Neural cell (in vitro differentiated cells): ENCODE data around the gene CHTF18. TPM values are rescaled to one million over a fixed set of nuclear protein-coding genes. Genes with fewer than 3 reads are reported as not detected.

Experiments
- H2AFZ ChIP-seq: fragments of 200-600, 300-800 bp; sonication (generic), shearing (Covaris generic); 2 replicates; pipeline ENCODE4 v1.6.0; 2014; ENCODE audit warnings: low read depth, mild to moderate bottlenecking, antibody characterized with exemption, low read length, moderate library complexity
- H3F3A ChIP-seq: fragments of 200-600 bp; shearing (Covaris generic); 2 replicates; pipeline ENCODE4 v1.6.1; 2016; ENCODE audit warnings: mild to moderate bottlenecking, moderate library complexity, mixed read lengths, antibody characterized with exemption, low read length; ENCODE audit not compliant: insufficient read depth, poor library complexity, severe bottlenecking
- H3K27ac ChIP-seq: fragments of 200-600, 300-800 bp; sonication (generic), shearing (Covaris generic); 2 replicates; pipeline ENCODE4 v1.5.1; 2014; ENCODE audit warnings: mild to moderate bottlenecking, low read length, moderate library complexity
- H3K27me3 ChIP-seq: fragments of 300-800, 200-600 bp; sonication (generic), shearing (Covaris generic); 2 replicates; pipeline ENCODE4 v1.6.0; 2014; ENCODE audit warnings: mild to moderate bottlenecking, low read depth, low read length, moderate library complexity; ENCODE audit not compliant: insufficient read depth
- H3K36me3 ChIP-seq: fragments of 300-800, 200-600 bp; sonication (generic), shearing (Covaris generic); 2 replicates; pipeline ENCODE4 v1.5.1; 2014; ENCODE audit warnings: mild to moderate bottlenecking, antibody characterized with exemption, low read length, moderate library complexity; ENCODE audit not compliant: insufficient read depth
- H3K4me2 ChIP-seq: fragments of 300-800, 200-600 bp; sonication (generic), shearing (Covaris generic); 2 replicates; pipeline ENCODE4 v1.6.0; 2014; ENCODE audit warnings: mild to moderate bottlenecking, low read length
- H3K4me3 ChIP-seq: fragments of 300-800, 200-600 bp; sonication (generic), shearing (Covaris generic); 2 replicates; pipeline ENCODE4 v1.5.1; 2014; ENCODE audit warnings: mild to moderate bottlenecking, low read length, moderate library complexity
- H3K79me2 ChIP-seq: fragments of 200-600 bp; shearing (Covaris generic); replicated peaks from 2 replicates; pipeline ENCODE4 v1.6.0; 2014; ENCODE audit warnings: mild to moderate bottlenecking, low read length, moderate library complexity; ENCODE audit not compliant: insufficient read depth
- H3K9ac ChIP-seq: fragments of 300-800, 200-600 bp; sonication (generic), shearing (Covaris generic); 2 replicates; pipeline ENCODE4 v1.6.1; 2016; ENCODE audit warnings: mild to moderate bottlenecking, low read length, mixed read lengths
- H3K9me2 ChIP-seq: fragments of 200-600 bp; shearing (Covaris generic); 2 replicates; pipeline ENCODE4 v1.6.1; 2016; ENCODE audit warnings: mild to moderate bottlenecking, low read length, mixed read lengths; ENCODE audit not compliant: insufficient read depth
- H3K9me3 ChIP-seq: fragments of 200-600, 300-800 bp; sonication (generic), shearing (Covaris generic); 2 replicates; pipeline ENCODE4 v1.6.1; 2016; ENCODE audit warnings: mild to moderate bottlenecking, mixed run types, low read length, moderate library complexity, mixed read lengths
- H4K20me1 ChIP-seq: fragments of 200-600 bp; shearing (Covaris generic); 2 replicates; pipeline ENCODE4 v1.6.1; 2016; ENCODE audit warnings: mild to moderate bottlenecking, mixed run types; ENCODE audit not compliant: insufficient read depth
- EP300 ChIP-seq: fragments of 450-650 bp; conservative IDR thresholded peaks from 2 replicates; pipeline ENCODE4 v1.6.1; 2014; ENCODE audit warnings: antibody characterized with exemption, mild to moderate bottlenecking, moderate library complexity; ENCODE audit not compliant: poor library complexity, severe bottlenecking
- EZH2 ChIP-seq: fragments of 200-600, 300-800 bp; shearing (Covaris generic), sonication (generic); IDR thresholded peaks from 2 replicates; pipeline ENCODE4 v1.6.1; 2014; ENCODE audit warnings: antibody characterized with exemption, low read length, borderline replicate concordance, mild to moderate bottlenecking; ENCODE audit not compliant: insufficient read depth, poor library complexity, severe bottlenecking
- MXI1 ChIP-seq: fragments of 450-650 bp; conservative IDR thresholded peaks from 2 replicates; pipeline ENCODE4 v1.6.1; 2014; ENCODE audit warnings: antibody characterized with exemption, mild to moderate bottlenecking; ENCODE audit not compliant: poor library complexity, severe bottlenecking
- POLR2AphosphoS5 ChIP-seq: IDR thresholded peaks from 2 replicates; pipeline ENCODE4 v1.6.1; 2012
- RAD21 ChIP-seq: fragments of 450-650 bp; conservative IDR thresholded peaks from 2 replicates; pipeline ENCODE4 v1.6.1; 2014; ENCODE audit warnings: antibody characterized with exemption, mild to moderate bottlenecking, moderate library complexity
- SMC3 ChIP-seq: fragments of 450-650 bp; conservative IDR thresholded peaks from 2 replicates; pipeline ENCODE4 v1.6.1; 2014; ENCODE audit warnings: antibody characterized with exemption, mild to moderate bottlenecking, moderate library complexity; ENCODE audit not compliant: poor library complexity
- TAF1 ChIP-seq: IDR thresholded peaks from 2 replicates; pipeline ENCODE4 v1.6.1; 2012; ENCODE audit warnings: low read depth
- polyA plus RNA-seq: library from polyadenylated mRNA; depleted of rRNA; stranded (reverse); fragments of >200 nt; gene quantifications from 2 replicates; pipeline ENCODE4 v1.2.3, GENCODE V29; 2014
- TF ChIP-seq, protein P1 (sequence below): IDR thresholded peaks from 2 replicates; pipeline ENCODE4 v1.6.1; 2012; ENCODE audit warnings: borderline replicate concordance
- TF ChIP-seq, protein P2 (sequence below): fragments of 450-650 bp; IDR thresholded peaks from 2 replicates; pipeline ENCODE4 v1.5.1; 2014; ENCODE audit warnings: antibody characterized with exemption, mild to moderate bottlenecking, moderate library complexity; ENCODE audit not compliant: poor library complexity, severe bottlenecking

Gene CHTF18
- polyA plus RNA-seq, 1 donor from 2014 or later = 31.2 TPM

DNA sequence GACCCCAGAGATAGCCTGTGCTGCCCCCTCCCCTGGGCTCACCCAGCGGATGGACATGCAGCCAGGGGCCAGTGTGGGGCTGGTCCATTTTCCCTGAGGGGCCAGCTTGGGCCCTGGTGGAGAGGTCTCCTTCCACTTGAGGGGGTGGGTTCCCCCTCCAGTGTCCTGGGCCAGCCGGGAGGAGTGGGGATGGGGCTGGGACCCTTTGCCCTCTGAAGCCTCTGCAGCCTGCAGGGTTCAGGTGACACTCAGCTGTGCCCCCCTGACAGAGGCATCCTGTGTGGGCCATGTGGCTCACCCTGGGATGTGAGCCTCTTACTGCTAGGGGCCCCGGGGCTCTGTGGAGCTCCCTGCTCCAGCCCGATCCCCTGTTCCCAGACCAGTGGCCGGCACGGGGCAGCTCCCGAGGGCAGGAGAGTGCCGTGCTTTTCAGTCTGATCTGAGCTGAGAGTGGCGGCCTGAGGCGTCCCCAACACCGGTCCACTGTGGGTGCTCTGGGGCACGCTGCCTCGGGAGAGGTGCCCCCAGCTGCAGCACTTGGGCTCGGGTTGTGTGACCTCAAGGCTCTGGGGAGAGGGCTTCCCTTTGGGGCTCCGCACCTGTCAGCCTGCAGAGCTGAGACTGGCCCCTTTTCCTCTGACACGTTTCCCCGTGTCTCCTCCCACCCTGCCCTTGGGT, 12.6 kb downstream of the CHTF18 start:
- no peak overlapping the region for H3K4me3 ChIP-seq
- no peaks in the 10 kb centered on the region for H3K9me3 ChIP-seq
- H2AFZ ChIP-seq = no peak overlapping the region
- H3K27me3 ChIP-seq = peaks cover 15% of the 10 kb centered on the region
- no peaks in the 10 kb centered on the region for H3F3A ChIP-seq
- no peaks in the 10 kb centered on the region for H3K79me2 ChIP-seq
- H4K20me1 ChIP-seq = no peaks in the 10 kb centered on the region
- H3K4me2 ChIP-seq = no peak overlapping the region
- no peak for TF ChIP-seq RAD21
- no peak for TF ChIP-seq SMC3
- TF ChIP-seq EZH2 = no peak
- TF ChIP-seq EP300 = no peak
- no peak for TF ChIP-seq TAF1
- TF ChIP-seq POLR2AphosphoS5 = no peak
- TF ChIP-seq, protein P1, sequence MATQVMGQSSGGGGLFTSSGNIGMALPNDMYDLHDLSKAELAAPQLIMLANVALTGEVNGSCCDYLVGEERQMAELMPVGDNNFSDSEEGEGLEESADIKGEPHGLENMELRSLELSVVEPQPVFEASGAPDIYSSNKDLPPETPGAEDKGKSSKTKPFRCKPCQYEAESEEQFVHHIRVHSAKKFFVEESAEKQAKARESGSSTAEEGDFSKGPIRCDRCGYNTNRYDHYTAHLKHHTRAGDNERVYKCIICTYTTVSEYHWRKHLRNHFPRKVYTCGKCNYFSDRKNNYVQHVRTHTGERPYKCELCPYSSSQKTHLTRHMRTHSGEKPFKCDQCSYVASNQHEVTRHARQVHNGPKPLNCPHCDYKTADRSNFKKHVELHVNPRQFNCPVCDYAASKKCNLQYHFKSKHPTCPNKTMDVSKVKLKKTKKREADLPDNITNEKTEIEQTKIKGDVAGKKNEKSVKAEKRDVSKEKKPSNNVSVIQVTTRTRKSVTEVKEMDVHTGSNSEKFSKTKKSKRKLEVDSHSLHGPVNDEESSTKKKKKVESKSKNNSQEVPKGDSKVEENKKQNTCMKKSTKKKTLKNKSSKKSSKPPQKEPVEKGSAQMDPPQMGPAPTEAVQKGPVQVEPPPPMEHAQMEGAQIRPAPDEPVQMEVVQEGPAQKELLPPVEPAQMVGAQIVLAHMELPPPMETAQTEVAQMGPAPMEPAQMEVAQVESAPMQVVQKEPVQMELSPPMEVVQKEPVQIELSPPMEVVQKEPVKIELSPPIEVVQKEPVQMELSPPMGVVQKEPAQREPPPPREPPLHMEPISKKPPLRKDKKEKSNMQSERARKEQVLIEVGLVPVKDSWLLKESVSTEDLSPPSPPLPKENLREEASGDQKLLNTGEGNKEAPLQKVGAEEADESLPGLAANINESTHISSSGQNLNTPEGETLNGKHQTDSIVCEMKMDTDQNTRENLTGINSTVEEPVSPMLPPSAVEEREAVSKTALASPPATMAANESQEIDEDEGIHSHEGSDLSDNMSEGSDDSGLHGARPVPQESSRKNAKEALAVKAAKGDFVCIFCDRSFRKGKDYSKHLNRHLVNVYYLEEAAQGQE = no peak
- TF ChIP-seq, protein P2, sequence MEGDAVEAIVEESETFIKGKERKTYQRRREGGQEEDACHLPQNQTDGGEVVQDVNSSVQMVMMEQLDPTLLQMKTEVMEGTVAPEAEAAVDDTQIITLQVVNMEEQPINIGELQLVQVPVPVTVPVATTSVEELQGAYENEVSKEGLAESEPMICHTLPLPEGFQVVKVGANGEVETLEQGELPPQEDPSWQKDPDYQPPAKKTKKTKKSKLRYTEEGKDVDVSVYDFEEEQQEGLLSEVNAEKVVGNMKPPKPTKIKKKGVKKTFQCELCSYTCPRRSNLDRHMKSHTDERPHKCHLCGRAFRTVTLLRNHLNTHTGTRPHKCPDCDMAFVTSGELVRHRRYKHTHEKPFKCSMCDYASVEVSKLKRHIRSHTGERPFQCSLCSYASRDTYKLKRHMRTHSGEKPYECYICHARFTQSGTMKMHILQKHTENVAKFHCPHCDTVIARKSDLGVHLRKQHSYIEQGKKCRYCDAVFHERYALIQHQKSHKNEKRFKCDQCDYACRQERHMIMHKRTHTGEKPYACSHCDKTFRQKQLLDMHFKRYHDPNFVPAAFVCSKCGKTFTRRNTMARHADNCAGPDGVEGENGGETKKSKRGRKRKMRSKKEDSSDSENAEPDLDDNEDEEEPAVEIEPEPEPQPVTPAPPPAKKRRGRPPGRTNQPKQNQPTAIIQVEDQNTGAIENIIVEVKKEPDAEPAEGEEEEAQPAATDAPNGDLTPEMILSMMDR = no peak
- TF ChIP-seq MXI1 = no peak
- H3K9ac ChIP-seq = no peak overlapping the region
- H3K36me3 ChIP-seq = no peaks in the 10 kb centered on the region
- H3K27ac ChIP-seq = no peak overlapping the region
- H3K9me2 ChIP-seq = no peaks in the 10 kb centered on the region

- Histone ChIP-seq H3K36me3 (no peaks in the 10 kb centered on the region), H3F3A (no peaks in the 10 kb centered on the region), H3K9me3 (no peaks in the 10 kb centered on the region), H3K27me3 (peaks cover 15% of the 10 kb centered on the region), H3K4me2 (no peak overlapping the region), H3K9ac (no peak overlapping the region), H3K79me2 (no peaks in the 10 kb centered on the region), H3K9me2 (no peaks in the 10 kb centered on the region), H2AFZ (no peak overlapping the region), H4K20me1 (no peaks in the 10 kb centered on the region), H3K27ac (no peak overlapping the region), H3K4me3 (no peak overlapping the region)
- TF ChIP-seq, protein P2 = no peak
- TF ChIP-seq RAD21 = no peak
- no peak for TF ChIP-seq SMC3
- TF ChIP-seq POLR2AphosphoS5 = no peak
- TF ChIP-seq, protein P1 = no peak
- no peak for TF ChIP-seq EP300
- TF ChIP-seq TAF1 = no peak
- no peak for TF ChIP-seq MXI1
- TF ChIP-seq EZH2 = no peak
Observed at GRCh38 chr16:801584-802363, 13.4 kb downstream of the CHTF18 start.
